Limb (tissue), 2 donors: ENCODE data around the gene LMO7.

Experiments used
- DNase-seq, 2 donors: peaks; one replicate each; pipeline ENCODE4 v3.0.0-alpha.2; 2016; ENCODE audit errors: extremely low spot score in 2 of 2

LMO7 gene

DNA sequence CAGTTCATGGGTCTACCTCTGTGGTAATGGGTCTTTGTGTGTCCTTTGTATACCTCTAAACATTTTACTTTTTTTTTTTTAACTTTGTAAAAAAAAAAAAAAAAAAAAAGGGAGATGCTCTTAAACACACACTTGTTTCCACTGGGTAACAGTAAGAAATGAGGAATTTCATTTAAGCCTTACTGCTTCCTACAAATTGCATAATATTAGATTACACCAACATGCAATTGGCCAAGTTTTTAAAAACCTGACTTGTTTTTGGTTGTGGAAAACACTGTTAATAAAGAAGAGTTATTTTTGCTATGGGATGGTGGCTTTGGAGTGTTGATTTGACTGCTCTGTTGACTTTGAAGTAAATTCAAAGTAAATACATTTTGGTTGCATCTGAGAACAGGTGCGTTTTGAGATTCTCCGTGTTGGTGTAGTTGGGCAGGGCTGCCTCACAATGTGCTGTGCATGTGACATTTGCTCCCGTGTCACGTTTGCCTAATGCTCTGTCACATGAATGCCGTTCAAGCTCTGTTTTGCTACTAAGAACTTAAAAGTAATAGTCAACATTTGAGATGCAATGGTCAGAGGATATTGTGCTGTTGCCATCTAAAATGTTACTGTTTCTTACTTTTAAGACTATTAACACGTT is 202.4 kb downstream of the LMO7 start:
- no peak for DNase-seq

DNA sequence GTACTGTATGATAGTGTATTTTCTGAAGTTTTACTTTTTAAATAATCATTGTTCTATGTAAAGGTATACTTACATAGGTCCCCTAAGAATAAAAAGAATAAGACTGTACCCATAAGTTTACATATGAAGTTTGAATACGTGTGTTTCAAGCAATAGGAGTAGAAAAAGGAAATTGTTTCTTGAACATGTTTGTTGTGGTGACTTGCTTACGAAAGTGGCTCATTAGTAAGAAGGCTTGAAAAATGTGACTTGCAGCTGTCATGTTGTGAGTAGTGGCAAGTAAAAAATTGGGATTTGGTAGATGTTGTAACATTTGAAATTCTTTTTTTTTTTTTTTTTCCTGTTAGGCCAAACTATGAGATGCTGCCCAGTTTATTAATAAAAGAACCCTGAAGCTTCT is 203.3 kb downstream of the LMO7 start:
- DNase-seq = no peak

DNA sequence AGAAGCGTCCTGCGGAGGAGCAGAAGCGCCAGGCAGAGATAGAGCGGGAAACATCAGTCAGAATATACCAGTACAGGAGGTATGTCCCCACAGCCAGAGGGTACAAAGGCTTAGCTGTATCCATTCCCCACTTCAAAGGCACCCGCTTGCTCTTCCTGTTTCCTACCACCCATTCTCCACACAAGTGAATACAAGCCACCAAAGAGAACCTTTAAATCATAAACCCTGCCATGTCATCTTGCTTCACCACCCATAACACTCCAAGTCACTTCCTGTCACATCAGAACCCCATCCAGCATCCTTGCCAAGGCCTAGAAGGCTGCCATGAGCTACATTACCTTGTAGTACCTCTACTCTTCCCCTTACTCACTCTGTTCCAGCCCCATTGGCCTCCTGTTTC is 205.8 kb downstream of the LMO7 start:
- DNase-seq = no peak

DNA sequence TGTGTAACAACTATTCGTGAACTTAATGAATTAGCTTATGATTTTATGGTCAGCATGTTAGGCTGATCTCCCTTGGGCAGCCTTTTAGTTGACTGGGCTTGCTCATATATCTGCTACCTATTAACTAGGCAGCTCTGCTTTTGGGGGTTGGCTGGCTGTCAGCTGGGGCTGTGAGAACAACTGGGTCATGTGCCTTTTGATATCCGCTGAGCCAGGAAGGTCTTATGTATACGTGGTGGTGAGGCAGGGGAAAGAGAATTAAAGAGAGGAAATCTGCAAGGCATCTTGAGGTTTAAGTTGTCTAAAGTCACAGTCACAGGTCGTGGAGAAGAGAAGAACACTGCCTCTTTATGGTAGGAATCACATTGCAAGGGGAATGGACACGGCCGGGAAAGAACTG is 206.9 kb downstream of the LMO7 start:
- DNase-seq = no peak

DNA sequence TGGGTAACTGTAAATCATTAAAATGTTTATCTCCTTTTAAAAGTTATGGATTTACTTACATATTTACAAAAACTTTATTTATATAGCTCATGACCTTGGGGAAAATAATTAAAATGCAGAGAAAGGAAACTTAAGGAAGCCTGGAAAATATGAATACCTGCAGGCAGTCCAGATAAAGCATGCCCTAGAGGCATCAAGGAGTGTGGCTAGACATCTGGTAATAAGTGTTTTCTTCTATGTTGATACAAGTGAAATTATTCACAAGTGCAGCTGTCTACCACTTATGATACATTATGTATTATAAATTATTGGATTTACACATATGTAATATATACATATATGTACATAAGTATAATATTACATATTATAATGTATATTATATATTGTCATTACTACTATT is 207.9 kb downstream of the LMO7 start:
- no peak for DNase-seq

DNA sequence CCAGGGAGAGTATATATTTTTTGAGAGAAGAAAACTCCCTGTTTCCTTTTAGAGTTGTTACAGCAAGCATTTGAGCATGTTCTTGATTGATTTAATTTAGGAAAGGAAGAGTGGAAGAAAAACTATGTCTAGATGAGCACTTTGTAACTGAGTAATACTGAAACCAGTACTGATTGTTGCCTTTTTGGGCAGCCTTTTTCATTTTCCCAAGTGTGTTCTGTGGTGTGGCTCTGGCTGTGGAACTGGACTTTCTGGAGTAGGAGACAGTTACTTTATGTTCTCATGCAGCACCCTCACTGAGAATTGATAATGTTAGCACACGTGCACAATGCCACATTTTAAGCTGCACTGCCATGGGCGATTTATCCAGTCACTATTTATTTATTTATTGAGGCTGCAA is 211.5 kb downstream of the LMO7 start:
- DNase-seq = no peak

DNA sequence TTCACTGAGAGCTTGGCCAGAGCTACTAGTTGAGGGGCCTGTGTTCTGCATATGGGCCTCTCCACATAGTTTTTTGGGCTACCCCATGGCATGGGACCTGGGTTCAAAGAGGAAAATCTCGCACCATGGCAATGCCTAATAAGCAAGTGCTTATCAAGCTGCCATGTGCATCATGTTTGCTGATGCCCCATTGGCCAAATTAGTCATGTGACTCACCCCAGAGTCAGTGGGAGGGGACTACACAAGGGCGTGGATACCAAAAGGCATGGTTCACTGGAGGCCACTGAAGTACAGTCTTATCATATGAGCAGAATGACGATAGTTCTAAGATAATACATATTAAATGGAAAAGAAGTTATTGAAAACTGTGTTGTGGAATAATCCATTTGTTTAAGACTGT is 214.8 kb downstream of the LMO7 start:
- DNase-seq = no peak

DNA sequence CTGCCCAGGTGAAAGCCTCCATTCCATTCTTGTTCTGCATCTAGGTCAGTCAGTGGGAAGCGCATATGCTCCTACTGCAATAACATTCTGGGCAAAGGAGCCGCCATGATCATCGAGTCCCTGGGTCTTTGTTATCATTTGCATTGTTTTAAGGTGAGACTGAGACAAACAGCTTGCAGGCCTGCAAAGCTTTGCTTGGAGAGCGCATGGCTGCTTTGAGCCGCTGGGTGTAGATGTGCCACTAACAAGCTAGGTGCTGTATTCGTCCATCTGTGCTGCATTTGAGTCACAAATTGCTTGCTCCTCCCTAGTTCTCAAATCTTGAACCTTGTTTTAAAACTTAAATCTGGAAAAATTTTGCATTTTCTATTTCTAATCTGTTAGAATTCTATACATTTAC is 219.1 kb downstream of the LMO7 start:
- no peak for DNase-seq

DNA sequence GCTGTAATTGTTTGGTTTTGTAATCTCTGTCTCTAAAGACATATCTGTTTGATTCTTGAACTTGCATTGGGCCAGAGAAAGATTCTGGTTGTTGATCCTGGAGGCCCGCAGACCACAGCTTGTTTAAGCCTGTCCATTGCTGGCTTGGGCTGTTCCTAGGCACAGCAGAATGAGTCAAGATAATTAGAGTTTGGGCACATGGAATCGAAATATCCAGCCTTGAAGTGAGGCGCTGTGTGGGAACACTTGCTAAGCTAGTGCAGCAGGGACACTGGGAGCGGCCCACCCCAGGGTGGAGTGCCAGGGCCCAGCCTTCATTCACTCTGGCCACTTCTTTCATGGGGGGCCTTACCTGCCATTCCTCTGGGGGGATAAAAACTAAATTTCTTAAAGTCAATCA is 219.7 kb downstream of the LMO7 start:
- no peak for DNase-seq

DNA sequence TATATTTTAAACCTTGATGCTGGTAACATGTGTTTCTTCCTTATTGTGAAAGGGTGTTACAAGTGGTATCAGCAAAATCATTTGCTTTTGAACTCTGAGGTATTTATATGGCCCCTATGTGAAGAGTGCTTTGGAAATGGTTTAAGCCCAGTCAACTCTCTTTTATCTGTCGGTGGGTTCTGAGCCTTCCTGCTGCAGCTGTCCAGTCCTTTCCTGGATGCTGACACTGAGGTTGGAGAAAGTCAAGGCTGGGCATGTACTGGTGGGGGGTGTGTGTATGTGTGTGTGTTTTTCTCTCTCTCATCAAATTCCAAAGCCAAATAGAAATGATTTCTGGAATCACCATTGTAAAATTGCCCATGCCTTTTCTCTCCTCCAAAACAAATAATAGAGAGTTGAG is 221.2 kb downstream of the LMO7 start:
- no peak for DNase-seq

DNA sequence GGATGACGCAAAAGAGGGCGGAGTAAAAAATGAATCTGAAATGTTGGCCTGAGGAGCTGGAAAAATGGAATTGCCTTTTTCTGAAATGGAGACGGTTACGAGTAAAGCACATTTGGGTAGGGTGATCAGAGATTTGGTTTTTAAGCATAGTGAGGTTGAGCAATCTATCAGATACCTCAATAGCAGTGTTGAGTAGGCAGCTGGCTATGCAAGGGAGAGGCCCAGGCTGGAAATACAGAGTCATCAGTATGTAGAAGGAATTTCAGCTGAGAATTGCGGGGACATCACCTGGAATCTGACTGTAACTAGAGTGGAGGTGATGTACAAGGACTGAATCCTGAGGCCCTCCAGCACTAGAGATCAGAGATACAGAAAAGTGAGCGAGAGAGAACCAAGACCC is 224.8 kb downstream of the LMO7 start:
- DNase-seq = no peak

DNA sequence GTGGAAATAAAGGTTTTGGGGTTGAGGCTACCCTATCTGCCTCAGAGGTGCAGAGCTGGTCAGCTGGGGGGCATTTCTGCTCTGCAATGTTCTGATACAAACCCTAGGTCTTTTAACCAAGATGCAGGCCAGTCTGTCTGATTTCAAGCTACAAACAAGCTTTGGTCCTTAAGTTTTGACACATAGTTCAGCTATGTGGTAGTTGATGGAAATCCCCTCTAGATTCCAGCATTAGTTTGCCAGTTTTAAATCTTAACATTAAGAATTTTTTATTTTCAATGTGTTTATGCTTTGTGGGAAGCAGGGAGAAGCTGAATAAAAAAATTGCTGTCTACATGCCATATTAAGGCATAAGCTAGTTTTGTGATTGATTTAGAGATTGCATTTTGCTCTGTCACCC is 225.7 kb downstream of the LMO7 start:
- DNase-seq = no peak

DNA sequence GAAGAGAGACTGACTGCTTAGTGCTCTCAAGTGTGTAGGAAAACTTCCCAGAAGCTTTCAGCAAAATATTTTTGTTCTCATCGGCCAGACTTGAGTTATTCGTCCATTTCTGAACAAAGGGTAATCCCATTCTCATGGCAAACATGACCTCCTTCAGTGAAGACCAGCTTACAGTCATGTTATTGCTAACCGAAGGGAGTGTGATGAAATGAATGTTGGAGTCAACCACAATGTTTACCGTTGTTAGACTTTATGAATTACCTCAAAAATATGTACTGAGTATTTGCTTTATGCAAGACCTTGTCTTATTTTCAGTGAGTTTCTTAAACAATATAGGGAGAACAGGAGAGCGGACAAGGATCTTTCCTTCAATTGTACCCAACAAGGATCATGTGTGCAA is 228.6 kb downstream of the LMO7 start:
- no peak for DNase-seq

DNA sequence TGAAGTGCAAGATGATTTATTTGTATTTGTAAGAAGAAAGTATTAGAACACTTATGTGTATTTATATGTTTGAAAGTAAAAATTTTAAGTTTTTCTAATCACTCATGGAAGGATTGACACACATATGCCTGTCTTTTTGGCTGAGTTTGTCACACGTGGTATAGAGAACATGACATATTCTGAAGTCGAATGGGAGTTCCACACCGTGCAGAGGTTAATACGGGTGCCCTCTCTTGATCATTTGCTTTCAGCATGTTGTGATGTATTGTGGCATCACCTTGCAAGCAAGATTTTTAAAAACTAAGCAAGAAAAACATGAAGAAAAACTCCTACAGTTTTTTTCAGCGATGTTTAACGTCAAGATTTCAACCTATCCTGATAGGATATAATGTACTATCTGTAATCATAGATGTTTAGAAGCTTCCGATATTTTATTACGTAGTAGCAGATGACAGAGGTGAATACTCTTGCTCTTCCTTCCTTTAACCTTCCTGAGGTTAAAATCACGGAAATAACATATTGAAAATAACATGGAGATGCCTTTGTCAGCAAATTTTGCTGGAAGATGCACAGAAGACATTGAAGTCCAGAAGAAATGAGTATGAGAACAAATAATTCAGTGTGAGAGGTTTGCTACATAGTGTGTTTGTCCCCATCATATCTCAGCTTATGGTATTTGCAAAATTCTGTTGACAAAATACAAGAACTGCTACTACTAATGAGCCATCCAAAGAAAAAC is 231.4 kb downstream of the LMO7 start:
- DNase-seq = no peak

DNA sequence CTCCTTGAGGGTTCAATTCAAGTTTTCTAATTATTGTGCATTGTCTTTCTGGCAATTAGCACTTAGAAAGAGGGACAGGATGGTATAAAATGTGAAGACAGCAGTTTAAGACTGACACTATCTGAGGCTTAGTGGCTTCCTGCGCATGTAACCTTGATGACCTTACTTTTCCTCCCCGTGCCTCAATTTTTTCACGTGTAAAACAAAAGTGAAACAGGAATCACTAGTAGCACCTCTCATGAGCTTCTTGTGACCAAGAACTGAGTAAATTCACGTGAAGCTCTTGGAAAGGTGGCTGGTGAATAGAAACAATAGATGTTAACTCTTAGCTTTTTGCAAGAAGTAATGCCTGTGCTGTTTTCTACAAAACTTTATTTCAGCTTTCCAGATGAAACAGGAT is 233.9 kb downstream of the LMO7 start:
- no peak for DNase-seq

DNA sequence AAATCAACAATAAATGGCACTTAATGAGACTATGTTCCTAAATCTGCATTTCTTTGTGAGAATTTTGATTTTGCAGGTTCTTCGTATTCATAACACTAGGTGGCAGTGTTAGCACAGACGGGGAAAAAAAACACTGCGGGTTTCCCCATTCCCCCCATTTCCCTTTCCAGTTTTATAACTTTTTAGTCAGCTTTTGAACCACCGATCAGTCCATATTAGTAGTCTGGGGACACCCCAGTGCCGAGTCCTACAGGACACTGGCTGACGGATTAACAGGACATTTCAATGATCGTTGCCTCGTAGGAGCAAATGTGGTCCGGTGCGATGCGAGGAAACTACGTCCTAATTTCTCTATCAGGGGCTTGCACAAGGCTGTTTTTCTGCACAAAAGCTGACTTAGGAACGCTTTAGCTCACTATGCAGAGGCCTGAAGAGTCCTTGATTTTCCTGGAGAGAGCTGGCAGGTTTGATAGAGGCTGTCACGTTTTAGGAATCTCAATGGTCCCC is 234.3 kb downstream of the LMO7 start:
- DNase-seq = peak; percentile 62 to 69

DNA sequence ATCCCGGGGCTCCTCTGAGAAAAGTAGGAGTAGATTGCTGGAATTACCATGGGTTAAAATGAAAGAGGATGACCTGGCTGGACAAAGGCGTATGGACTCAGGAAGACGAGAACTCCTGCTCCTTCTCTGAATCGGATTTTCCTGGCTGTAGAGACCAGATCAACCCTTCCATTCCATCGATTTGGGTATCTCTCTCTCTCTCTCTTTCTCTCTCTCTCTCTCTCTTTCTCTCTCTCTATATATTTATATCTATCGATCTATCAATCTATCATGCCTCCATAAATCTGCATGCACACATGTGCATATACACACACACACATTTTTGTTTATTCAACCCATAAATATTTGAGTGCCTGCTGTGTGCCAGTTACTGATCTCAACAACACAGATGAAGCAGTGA is 234.9 kb downstream of the LMO7 start:
- DNase-seq = no peak

DNA sequence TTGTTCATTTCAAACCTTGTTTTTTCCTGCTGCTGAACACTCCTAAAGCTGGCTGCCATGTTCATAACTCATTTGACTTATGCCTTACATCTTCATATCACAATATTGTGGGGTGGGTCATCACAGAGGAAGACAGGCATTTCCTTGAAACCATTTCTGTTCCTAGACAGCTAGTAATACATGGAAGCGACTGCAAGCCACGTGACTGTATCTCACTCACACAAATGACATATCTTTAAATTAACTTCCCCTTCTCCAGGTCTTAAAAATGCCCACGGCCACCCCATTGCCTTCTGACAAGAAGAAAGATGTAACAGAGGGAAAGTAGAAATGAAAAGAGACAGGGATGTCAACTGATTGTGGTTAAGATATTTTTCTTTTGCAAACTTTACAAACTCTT is 236.8 kb downstream of the LMO7 start:
- DNase-seq = no peak

DNA sequence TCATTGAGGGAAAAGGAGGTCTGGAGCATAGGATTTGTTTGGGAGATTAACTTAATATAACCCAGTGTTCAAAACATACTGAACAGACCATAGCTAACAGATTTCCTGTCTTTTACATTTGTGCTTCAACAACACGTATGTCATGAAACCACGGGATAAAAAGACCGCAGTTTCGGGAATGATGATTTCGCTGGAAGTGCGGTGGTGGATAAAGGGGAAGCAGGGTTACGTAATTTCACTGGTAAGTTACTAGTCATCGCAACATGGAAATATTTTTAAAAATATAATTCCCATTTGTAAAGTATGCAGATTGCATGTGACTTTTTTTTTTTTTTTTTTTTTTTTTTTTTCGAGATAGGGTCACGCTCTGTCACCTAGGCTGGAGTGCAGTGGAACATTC is 237.4 kb downstream of the LMO7 start:
- DNase-seq = no peak

DNA sequence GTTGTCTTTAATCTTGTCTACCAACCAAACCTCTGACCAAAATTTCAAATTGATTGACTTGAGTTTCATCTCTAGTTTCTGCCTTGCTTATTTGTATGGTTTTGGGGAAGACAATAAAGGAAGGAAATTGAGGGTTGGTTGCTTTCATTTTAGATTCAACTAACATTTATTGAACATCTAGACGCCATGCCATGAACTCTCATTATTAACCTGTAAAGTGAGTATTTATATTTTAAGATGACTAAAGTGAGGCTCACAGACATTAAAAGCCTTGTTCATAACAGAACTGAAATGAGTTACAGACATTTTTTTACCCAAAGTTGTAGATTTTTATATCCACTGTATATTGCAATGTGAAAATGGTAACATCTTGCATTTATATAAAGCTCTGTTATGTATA is 239.3 kb downstream of the LMO7 start:
- no peak for DNase-seq

DNA sequence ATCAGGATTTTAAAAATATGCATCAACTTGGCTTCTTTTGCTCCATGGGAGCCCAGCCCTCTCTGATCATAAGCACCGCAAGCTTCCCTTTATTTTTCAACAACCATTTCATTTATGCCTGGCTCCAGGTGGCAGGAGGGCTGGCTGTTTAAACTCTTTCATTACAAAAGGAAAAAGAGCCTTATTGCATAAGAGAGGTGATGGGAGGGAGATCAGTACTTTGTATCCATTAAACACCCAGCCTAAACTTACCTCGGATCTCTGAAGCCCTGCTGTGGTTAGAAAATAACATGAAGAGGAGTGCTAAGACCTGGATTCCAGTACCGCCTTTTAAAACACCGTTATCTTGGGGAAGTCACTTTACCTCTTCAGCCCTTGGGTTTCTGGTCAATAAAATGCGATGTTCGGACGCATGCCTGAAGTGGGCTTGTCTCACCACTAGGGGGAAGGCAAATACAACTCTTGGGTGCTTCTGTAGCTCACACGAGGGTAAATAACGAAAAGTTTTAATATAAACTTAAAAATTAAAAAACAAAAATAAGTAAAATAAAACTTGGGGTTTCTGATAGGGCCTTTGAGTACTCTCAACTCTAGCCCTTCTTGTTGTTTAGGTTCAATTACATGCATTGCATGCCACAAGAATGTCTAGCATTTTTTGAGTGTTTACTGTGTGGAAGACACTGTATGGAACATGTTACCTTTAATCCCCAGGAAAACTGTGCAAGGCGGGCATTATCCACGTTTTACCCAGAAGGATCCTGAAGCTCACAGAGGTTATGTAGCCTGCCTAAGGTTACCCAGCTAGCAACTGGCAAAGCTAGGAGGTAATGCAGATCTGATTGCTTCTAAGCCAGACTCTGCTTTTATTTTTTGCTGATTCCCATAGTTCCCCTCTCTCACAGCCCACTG is 240.3 kb downstream of the LMO7 start:
- peak; percentile 66 to 81 for DNase-seq

DNA sequence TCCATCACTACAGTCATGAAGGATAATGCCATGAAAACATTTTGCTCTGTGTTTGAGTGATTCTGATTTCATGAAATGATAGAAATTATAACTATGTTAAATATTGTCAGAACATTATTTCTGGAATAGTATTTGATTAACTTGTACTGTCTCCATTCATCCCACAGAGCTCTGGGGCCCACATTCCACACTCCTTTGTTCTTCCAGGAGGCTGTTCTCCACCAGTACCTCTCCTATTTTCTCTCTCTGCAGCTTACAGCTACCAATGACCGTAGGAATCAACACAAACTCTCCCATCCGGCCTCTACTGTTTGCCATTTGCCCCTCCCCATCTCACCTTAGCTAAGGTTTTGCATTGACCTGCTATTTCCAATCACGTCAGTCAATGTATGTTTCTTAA is 240.9 kb downstream of the LMO7 start:
- no peak for DNase-seq
